Panc1 (cell line): ENCODE data around the gene PGLYRP3.

Experiments used
- POLR2AphosphoS5 ChIP-seq: IDR thresholded peaks from 2 replicates; pipeline ENCODE4 v1.6.1; 2012; ENCODE audit warnings: mild to moderate bottlenecking, low read depth, low read length, moderate library complexity
- SIN3A ChIP-seq: IDR thresholded peaks from 2 replicates; pipeline ENCODE4 v1.6.1; 2012; ENCODE audit warnings: low read depth, mild to moderate bottlenecking, low read length, moderate library complexity, borderline replicate concordance; ENCODE audit not compliant: insufficient read depth
- TCF7L2 ChIP-seq: IDR thresholded peaks from 2 replicates; pipeline ENCODE4 v1.6.1; 2011; ENCODE audit warnings: mild to moderate bottlenecking, low read depth, low read length, inconsistent platforms
- TF ChIP-seq, protein P1 (sequence below): fragments of 450-650 bp; IDR thresholded peaks from 2 replicates; pipeline ENCODE4 v1.5.1; 2017; ENCODE audit warnings: mild to moderate bottlenecking
- TF ChIP-seq, protein P2 (sequence below), 2 experiments: IDR thresholded peaks; 2 replicates each; pipeline ENCODE4 v1.6.1; 2011 to 2012; ENCODE audit warnings: low read depth in 2 of 2, control low read depth in 1 of 2, low read length in 1 of 2, mild to moderate bottlenecking in 1 of 2, moderate library complexity in 1 of 2; ENCODE audit not compliant: insufficient read depth in 1 of 2

DNA sequence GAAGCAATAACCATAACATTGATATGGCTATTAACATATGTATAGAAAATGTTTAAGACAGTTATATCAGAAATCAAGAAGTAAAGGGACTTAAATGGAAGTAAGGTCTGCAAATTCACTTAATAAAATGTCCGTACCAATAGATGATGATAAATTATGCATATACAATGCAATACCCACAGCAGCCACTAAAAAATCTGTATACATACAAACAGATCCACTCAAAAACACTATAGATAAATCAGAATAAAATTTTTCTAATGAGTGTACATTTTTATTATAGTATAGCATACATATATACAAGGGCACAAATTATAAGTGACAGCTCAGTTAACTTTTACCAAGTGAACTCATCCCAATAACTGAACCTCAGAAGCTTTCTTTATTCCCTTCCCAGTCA, 47.3 kb downstream of the PGLYRP3 start:
- TF ChIP-seq, protein P1, sequence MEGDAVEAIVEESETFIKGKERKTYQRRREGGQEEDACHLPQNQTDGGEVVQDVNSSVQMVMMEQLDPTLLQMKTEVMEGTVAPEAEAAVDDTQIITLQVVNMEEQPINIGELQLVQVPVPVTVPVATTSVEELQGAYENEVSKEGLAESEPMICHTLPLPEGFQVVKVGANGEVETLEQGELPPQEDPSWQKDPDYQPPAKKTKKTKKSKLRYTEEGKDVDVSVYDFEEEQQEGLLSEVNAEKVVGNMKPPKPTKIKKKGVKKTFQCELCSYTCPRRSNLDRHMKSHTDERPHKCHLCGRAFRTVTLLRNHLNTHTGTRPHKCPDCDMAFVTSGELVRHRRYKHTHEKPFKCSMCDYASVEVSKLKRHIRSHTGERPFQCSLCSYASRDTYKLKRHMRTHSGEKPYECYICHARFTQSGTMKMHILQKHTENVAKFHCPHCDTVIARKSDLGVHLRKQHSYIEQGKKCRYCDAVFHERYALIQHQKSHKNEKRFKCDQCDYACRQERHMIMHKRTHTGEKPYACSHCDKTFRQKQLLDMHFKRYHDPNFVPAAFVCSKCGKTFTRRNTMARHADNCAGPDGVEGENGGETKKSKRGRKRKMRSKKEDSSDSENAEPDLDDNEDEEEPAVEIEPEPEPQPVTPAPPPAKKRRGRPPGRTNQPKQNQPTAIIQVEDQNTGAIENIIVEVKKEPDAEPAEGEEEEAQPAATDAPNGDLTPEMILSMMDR: no peak
- TF ChIP-seq POLR2AphosphoS5: no peak
- no peak for TF ChIP-seq TCF7L2
- TF ChIP-seq, protein P2, sequence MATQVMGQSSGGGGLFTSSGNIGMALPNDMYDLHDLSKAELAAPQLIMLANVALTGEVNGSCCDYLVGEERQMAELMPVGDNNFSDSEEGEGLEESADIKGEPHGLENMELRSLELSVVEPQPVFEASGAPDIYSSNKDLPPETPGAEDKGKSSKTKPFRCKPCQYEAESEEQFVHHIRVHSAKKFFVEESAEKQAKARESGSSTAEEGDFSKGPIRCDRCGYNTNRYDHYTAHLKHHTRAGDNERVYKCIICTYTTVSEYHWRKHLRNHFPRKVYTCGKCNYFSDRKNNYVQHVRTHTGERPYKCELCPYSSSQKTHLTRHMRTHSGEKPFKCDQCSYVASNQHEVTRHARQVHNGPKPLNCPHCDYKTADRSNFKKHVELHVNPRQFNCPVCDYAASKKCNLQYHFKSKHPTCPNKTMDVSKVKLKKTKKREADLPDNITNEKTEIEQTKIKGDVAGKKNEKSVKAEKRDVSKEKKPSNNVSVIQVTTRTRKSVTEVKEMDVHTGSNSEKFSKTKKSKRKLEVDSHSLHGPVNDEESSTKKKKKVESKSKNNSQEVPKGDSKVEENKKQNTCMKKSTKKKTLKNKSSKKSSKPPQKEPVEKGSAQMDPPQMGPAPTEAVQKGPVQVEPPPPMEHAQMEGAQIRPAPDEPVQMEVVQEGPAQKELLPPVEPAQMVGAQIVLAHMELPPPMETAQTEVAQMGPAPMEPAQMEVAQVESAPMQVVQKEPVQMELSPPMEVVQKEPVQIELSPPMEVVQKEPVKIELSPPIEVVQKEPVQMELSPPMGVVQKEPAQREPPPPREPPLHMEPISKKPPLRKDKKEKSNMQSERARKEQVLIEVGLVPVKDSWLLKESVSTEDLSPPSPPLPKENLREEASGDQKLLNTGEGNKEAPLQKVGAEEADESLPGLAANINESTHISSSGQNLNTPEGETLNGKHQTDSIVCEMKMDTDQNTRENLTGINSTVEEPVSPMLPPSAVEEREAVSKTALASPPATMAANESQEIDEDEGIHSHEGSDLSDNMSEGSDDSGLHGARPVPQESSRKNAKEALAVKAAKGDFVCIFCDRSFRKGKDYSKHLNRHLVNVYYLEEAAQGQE (IDR thresholded peaks at IDR 0.05; ENCODE audit: insufficient read depth in 1 of 2, low read depth in 2 of 2, low read length in 1 of 2): no peak
- TF ChIP-seq SIN3A: no peak
